AG10803 (cell line): ENCODE measurements around the gene PIK3C2B.

Experiments
- DNase-seq: peaks from one replicate; pipeline ENCODE4 v3.0.0; 2010; ENCODE audit warnings: low read depth
- H3K4me3 ChIP-seq: 2 replicates; pipeline ENCODE4 v1.5.1; 2011; ENCODE audit warnings: mild to moderate bottlenecking, low read length, control low read depth
- TF ChIP-seq, protein P1 (sequence below): conservative IDR thresholded peaks from 2 replicates; pipeline ENCODE4 v1.5.1; 2011; ENCODE audit warnings: mild to moderate bottlenecking, low read length, control low read depth, inconsistent platforms

PIK3C2B gene

DNA sequence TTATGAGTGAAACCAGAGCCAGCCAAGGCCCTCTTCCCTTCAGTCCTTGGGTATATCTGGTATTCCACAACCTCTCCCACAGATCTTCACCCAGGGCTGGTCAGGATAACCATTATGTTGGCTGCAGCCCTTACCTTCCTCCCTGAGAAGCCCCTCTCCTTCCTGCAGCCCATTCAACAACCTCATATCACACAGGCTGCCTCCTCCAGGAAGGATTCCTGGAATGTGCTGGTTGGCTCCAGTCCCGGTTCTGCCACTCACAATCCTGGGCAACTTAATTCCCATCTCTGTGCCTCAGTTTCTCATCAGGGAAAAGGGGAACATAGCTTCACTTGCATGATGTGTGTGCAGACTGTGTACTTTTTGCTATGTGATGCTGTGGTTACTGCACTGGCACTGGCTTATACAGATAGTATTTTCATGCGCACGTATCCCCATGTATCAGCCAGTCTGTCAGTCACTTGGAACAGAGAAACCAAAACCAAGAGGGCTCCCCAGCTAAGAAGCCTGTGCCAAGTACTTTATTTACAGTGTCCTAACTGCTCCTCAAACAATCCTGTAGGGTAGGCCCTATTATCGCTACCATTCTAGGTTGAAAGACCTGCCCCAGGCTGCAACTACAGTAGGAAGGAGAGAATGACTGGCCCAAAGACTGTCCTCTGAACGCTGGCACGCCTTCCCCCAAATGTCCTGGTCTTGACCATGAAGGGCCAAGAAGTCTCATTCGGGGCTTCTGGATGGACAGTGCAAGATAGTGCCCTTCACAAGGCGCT, 43.1 kb downstream of the PIK3C2B start:
- DNase-seq, result no peak
- TF ChIP-seq, protein P1, sequence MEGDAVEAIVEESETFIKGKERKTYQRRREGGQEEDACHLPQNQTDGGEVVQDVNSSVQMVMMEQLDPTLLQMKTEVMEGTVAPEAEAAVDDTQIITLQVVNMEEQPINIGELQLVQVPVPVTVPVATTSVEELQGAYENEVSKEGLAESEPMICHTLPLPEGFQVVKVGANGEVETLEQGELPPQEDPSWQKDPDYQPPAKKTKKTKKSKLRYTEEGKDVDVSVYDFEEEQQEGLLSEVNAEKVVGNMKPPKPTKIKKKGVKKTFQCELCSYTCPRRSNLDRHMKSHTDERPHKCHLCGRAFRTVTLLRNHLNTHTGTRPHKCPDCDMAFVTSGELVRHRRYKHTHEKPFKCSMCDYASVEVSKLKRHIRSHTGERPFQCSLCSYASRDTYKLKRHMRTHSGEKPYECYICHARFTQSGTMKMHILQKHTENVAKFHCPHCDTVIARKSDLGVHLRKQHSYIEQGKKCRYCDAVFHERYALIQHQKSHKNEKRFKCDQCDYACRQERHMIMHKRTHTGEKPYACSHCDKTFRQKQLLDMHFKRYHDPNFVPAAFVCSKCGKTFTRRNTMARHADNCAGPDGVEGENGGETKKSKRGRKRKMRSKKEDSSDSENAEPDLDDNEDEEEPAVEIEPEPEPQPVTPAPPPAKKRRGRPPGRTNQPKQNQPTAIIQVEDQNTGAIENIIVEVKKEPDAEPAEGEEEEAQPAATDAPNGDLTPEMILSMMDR, result no peak
- no peak overlapping the region for H3K4me3 ChIP-seq

DNA sequence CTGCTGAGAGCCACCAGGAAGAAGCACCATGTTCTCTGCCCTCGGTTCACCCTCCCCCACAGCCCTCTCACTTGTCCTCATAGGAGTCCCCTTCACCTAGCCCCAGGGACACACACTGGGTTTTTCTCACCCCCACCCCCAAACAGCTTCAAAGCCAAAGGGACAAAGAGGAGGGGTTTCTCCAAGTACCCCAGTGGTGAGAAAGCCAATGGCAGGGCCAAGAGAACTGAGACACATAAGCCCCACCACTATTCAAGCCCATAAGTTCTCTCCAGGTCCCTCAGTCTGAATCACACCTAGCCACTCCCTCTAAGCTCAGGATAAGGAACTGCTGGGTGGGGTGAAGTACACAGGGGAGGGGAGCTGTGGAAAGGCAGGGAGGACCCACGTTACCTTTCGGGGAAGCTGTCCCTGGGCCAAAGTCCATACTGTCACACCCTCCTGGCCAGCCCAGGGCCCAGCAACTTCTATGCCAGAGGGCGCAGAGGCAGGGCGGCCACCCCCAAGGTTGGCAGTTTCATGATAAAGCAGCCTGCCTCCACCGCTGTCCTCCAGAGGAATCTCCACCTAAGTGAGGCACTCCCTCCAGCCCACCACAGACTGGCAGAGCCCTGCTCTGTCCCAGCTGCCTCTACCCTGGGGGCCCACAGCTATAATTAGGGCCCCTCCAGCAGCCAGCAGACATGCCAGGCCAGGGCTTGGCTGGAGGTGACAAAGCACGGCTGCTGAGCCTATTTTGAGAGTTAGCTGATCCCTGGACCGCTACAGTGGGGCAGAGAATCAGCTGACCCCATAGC, 43.9 kb downstream of the PIK3C2B start:
- TF ChIP-seq, protein P1, result no peak
- H3K4me3 ChIP-seq, result no peak overlapping the region
- no peak for DNase-seq

DNA sequence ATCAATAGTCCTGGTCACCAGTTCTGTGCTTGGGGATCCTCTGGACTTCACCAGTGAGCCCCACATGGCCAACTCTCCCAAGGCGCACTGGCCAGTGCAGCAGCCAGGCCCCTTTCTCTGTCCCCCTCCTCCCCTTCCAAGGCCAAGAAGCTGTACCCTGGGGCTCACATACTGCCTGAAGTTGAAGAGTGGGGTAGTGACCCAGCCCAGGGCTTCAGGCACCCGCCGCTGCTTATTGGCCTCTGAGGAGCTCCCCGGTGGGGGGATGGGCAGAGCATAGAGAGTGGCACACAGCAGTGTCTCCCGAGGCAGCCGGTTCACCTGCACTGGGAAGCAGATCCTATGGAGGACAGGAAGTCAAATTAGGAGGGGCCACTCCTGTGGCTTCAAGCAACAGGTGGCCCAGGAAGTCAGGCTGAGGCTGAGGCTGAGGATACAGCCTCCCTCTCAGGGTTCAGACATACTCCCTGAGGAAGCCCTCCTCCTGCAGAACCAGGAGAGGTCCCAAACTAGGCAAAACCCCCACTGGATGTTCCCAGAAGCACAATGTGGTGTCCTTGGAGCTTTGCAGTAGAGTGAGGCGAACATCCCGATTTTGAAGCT, 44.8 kb downstream of the PIK3C2B start:
- no peak overlapping the region for H3K4me3 ChIP-seq
- TF ChIP-seq, protein P1, result no peak
- DNase-seq, result no peak

DNA sequence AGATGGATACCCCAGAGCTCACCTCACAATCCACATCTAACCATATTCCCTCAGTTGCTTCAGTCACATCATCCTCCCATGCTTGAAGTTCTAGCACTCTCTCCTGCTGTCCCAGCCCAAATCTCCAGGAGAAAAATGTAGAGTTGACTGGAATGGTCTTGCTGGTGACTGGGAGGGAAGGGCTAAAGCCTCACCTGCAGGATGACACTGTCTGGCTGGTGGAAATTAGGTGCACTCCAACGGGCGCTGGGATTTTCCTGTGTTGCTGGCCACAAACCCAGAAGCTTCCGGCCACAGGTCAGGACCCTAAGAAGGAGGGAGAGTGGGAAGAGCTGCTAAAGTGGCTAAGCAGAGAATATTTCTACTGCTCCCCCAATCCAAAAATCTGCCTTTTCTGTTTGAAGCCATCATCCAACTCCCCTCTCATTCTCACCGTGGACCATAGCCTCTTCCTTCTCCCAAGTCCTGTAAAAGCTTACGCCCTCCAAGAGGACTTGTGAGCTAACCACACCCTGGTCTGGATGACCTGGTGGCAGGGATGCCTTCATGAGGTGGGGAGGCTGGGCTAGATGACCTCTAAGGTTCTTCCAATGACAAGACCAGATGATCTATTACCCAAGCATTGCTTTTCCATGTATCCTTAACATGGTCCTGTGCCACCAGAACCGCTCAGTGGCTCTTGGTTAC, 45.5 kb downstream of the PIK3C2B start:
- H3K4me3 ChIP-seq, result no peak overlapping the region
- TF ChIP-seq, protein P1, result no peak
- no peak for DNase-seq

DNA sequence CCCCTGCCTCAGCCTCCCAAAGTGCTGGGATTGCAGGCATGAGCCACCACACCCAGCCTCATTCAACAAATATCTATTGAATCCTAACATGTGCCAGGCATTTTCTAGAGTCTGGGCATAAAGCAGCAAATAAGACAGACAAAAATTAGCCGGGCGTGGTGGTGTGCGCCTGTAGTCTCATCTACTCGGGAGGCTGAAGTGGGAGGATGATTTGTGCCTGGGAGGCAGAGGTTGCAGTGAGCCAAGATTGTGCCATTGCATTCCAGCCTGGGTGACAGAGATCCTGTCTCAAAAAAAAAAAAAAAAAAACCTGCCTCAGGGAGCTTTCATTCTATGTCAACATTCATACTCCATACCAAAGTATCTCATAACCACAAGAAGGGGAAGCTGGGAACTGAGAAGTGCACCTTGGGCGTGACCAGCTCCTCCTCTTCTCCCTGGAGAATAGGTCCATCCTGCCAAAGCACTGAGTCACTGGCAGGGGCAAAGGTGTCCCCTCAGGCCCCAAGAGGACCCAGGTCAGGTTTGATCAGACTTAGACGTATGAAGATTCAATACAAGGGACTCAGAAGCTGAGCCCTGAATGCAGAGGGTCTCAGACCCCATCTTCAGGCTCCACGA, 46.2 kb downstream of the PIK3C2B start:
- DNase-seq, result no peak
- no peak overlapping the region for H3K4me3 ChIP-seq
- TF ChIP-seq, protein P1, result no peak

DNA sequence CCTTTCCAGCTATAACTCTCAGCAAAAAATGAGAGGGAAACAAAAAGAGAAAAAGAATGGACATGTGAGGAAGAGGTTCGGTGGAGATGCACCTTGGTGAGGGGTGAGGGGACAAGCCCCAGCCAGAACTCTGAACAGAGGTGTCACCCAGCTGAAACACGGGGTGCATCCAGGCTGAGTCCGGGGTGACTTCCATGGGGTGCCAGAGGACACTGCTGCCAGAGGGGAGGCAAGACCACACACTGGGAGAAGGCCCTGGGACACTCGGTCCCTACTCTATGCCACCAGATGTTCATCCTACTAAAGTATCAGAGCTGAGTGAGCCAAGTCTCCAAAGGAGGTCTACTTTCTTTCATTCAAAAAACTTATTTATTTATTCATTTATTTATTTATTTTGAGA, 46.9 kb downstream of the PIK3C2B start:
- TF ChIP-seq, protein P1, result no peak
- H3K4me3 ChIP-seq, result no peak overlapping the region
- no peak for DNase-seq
